DOHH2 (cell line): Measurements from ENCODE around the gene CCDC154.
A peak's percentile ranks its signal among the peaks of the same experiment; 100 is the strongest.
"Not testable (repeated sequence)": the region's sequence is repeated elsewhere in the genome, so short reads cannot be mapped to it uniquely, and the experiment has no call there.

Experiments used
- H3F3A ChIP-seq: fragments of 200-600 bp; sonication (generic), shearing (Covaris generic); 2 replicates; pipeline ENCODE4 v1.6.0; 2016; ENCODE audit warnings: antibody characterized with exemption, mild to moderate bottlenecking; ENCODE audit not compliant: control insufficient read depth, insufficient read depth
- H3K27ac ChIP-seq: fragments of 200-600 bp; sonication (generic); 2 replicates; pipeline ENCODE4 v1.5.1; 2014; ENCODE audit warnings: low read depth, mild to moderate bottlenecking, low read length, moderate library complexity
- H3K27me3 ChIP-seq: fragments of 200-600 bp; sonication (generic); 2 replicates; pipeline ENCODE4 v1.6.1; 2014; ENCODE audit warnings: mild to moderate bottlenecking, low read length, mixed read lengths; ENCODE audit not compliant: control insufficient read depth
- H3K36me3 ChIP-seq: fragments of 200-600 bp; sonication (generic); 2 replicates; pipeline ENCODE4 v1.6.1; 2014; ENCODE audit warnings: mild to moderate bottlenecking, low read length, moderate library complexity, mixed read lengths; ENCODE audit not compliant: control insufficient read depth
- H3K4me1 ChIP-seq: fragments of 200-600 bp; sonication (generic); 2 replicates; pipeline ENCODE4 v1.6.1; 2014; ENCODE audit warnings: mild to moderate bottlenecking, low read length, mixed read lengths; ENCODE audit not compliant: control insufficient read depth
- H3K4me2 ChIP-seq: fragments of 200-600 bp; sonication (generic); 2 replicates; pipeline ENCODE4 v1.6.0; 2014; ENCODE audit warnings: mild to moderate bottlenecking, low read length, moderate library complexity
- H3K4me3 ChIP-seq: fragments of 200-600 bp; sonication (generic); 2 replicates; pipeline ENCODE4 v1.5.1; 2014; ENCODE audit warnings: mild to moderate bottlenecking, low read length, mixed read lengths
- H3K79me2 ChIP-seq: fragments of 200-600 bp; sonication (generic); 2 replicates; pipeline ENCODE4 v1.6.1; 2014; ENCODE audit warnings: mild to moderate bottlenecking, low read length, mixed read lengths; ENCODE audit not compliant: control insufficient read depth
- H3K9me2 ChIP-seq: fragments of 200-600 bp; sonication (generic); replicated peaks from 2 replicates; pipeline ENCODE4 v1.6.1; 2014; ENCODE audit warnings: mild to moderate bottlenecking, low read length, mixed read lengths; ENCODE audit not compliant: control insufficient read depth
- H3K9me3 ChIP-seq: fragments of 200-600 bp; sonication (generic); 2 replicates; pipeline ENCODE4 v1.6.1; 2014; ENCODE audit warnings: antibody characterized with exemption, low read length, mixed read lengths; ENCODE audit not compliant: control insufficient read depth, insufficient read depth
- H4K20me1 ChIP-seq: fragments of 200-600 bp; sonication (generic); 2 replicates; pipeline ENCODE4 v1.6.0; 2014; ENCODE audit warnings: low read depth, mild to moderate bottlenecking, antibody characterized with exemption, low read length, moderate library complexity; ENCODE audit not compliant: control insufficient read depth, insufficient read depth
- CTCF ChIP-seq: fragments of 200-600 bp; sonication (generic); IDR thresholded peaks from one replicate; pipeline ENCODE4 v1.5.1; 2014; ENCODE audit warnings: antibody characterized with exemption, mild to moderate bottlenecking, low read depth, low read length; ENCODE audit not compliant: poor library complexity, severe bottlenecking
- EZH2phosphoT487 ChIP-seq: fragments of 200-600 bp; sonication (generic); IDR thresholded peaks from 2 replicates; pipeline ENCODE4 v1.6.1; 2017; ENCODE audit warnings: borderline replicate concordance, mild to moderate bottlenecking, antibody characterized with exemption, low read length, moderate library complexity, mixed read lengths

Gene CCDC154

GRCh38 chr16:1486551-1487390 is 42.4 kb upstream of the CCDC154 start:
- no peak overlapping the region for H3K27ac ChIP-seq
- no peaks in the 10 kb centered on the region for H3F3A ChIP-seq
- TF ChIP-seq CTCF (no peak), EZH2phosphoT487 (no peak)
- H4K20me1 ChIP-seq, result no peaks in the 10 kb centered on the region
- peaks cover 27% of the 10 kb centered on the region for H3K27me3 ChIP-seq
- no peak overlapping the region for H3K4me2 ChIP-seq
- no peaks in the 10 kb centered on the region for H3K79me2 ChIP-seq
- H3K36me3 ChIP-seq, result no peaks in the 10 kb centered on the region
- H3K4me3 ChIP-seq, result no peak overlapping the region
- H3K9me3 ChIP-seq, result no peaks in the 10 kb centered on the region
- no peaks in the 10 kb centered on the region for H3K4me1 ChIP-seq
- no peaks in the 10 kb centered on the region for H3K9me2 ChIP-seq

- Histone ChIP-seq H3K27ac (no peak overlapping the region), H3K4me3 (no peak overlapping the region), H3K36me3 (no peaks in the 10 kb centered on the region), H3K9me2 (no peaks in the 10 kb centered on the region), H3K27me3 (peaks cover 34% of the 10 kb centered on the region), H3K9me3 (no peaks in the 10 kb centered on the region), H3K79me2 (no peaks in the 10 kb centered on the region), H4K20me1 (no peaks in the 10 kb centered on the region), H3K4me1 (peaks cover 1% of the 10 kb centered on the region), H3F3A (no peaks in the 10 kb centered on the region), H3K4me2 (no peak overlapping the region)
- TF ChIP-seq CTCF, result no peak
- TF ChIP-seq EZH2phosphoT487, result no peak
Observed at GRCh38 chr16:1485847-1486496, 41.6 kb upstream of the CCDC154 start.

- Histone ChIP-seq H3K36me3 (no peaks in the 10 kb centered on the region), H3K9me3 (no peaks in the 10 kb centered on the region), H3K4me2 (no peak overlapping the region), H3K27me3 (peaks cover 40% of the 10 kb centered on the region), H3K4me3 (no peak overlapping the region), H3K27ac (no peak overlapping the region), H3K9me2 (no peaks in the 10 kb centered on the region), H3K4me1 (peaks cover 7% of the 10 kb centered on the region), H3F3A (0 out of 2 replicates have a peak, but pooled peaks cover 4% of the 10 kb centered on the region), H4K20me1 (no peaks in the 10 kb centered on the region), H3K79me2 (no peaks in the 10 kb centered on the region)
- TF ChIP-seq CTCF, result no peak
- peak; percentile 30; the same call in 1 of the 2 replicates for TF ChIP-seq EZH2phosphoT487
Observed at GRCh38 chr16:1481906-1482835, 37.8 kb upstream of the CCDC154 start.

GRCh38 chr16:1478937-1479336 is 34.6 kb upstream of the CCDC154 start:
- H3K4me3 ChIP-seq, H3F3A ChIP-seq, H3K36me3 ChIP-seq, H3K9me2 ChIP-seq, H4K20me1 ChIP-seq, H3K27ac ChIP-seq, H3K4me2 ChIP-seq, H3K9me3 ChIP-seq: not testable (repeated sequence)
- Histone ChIP-seq H3K27me3 (peaks cover 34% of the 10 kb centered on the region), H3K4me1 (peaks cover 17% of the 10 kb centered on the region), H3K79me2 (peaks cover 18% of the 10 kb centered on the region)
